GM12891 (cell line): ENCODE results near the gene ARL4D.

Experiments
- PAX5 ChIP-seq: IDR thresholded peaks from 2 replicates; pipeline ENCODE4 v1.6.1; 2011; ENCODE audit warnings: low read length, moderate library complexity, mild to moderate bottlenecking; ENCODE audit not compliant: insufficient read depth, severe bottlenecking
- POLR2A ChIP-seq: IDR thresholded peaks from 2 replicates; pipeline ENCODE4 v1.6.1; 2011; ENCODE audit warnings: low read depth, low read length, control low read depth
- POLR2AphosphoS5 ChIP-seq: IDR thresholded peaks from 2 replicates; pipeline ENCODE4 v1.6.1; 2011; ENCODE audit warnings: low read depth, low read length, control low read depth
- POU2F2 ChIP-seq: IDR thresholded peaks from 2 replicates; pipeline ENCODE4 v1.6.1; 2011; ENCODE audit warnings: low read depth, mild to moderate bottlenecking, control low read depth, low read length, moderate library complexity
- SPI1 ChIP-seq: IDR thresholded peaks from 2 replicates; pipeline ENCODE4 v1.6.1; 2011; ENCODE audit warnings: low read depth, low read length, control low read depth
- TAF1 ChIP-seq: IDR thresholded peaks from 2 replicates; pipeline ENCODE4 v1.6.1; 2011; ENCODE audit warnings: low read depth, low read length, control low read depth

- TF ChIP-seq POLR2AphosphoS5 (no peak), SPI1 (no peak), TAF1 (no peak), POLR2A (no peak), PAX5 (no peak), POU2F2 (no peak)
Observed at GRCh38 chr17:43416998-43417890, 18.5 kb downstream of the ARL4D start.
